Lung (tissue), 12 donors: ENCODE measurements around the gene PASK. TPM values are rescaled to one million over a fixed set of nuclear protein-coding genes. Genes with fewer than 3 reads are reported as not detected.

ENCODE experiments used
- ATAC-seq: fragments of 200-7000 bp; cut with Tn5 transposase; one replicate; pipeline ENCODE4 v1.9.1; 2020; ENCODE audit warnings: moderate number of reproducible peaks; ENCODE audit not compliant: insufficient read depth, low FRiP score
- DNase-seq, 3 donors: peaks; one replicate each; pipeline ENCODE4 v3.0.0-alpha.2; 2013 to 2017
- H3K27ac ChIP-seq, 2 donors: one replicate each; pipeline ENCODE4 v1.5.1; 2013; ENCODE audit warnings: mild to moderate bottlenecking in 2 of 2, moderate library complexity in 2 of 2, control low read depth in 1 of 2, inconsistent platforms in 1 of 2, low read depth in 1 of 2, low read length in 1 of 2
- H3K27me3 ChIP-seq, 3 donors: one replicate each; pipeline ENCODE4 v1.5.1; 2013; ENCODE audit warnings: low read length in 2 of 3; ENCODE audit not compliant: control insufficient read depth in 3 of 3, insufficient read depth in 3 of 3
- H3K36me3 ChIP-seq, 4 donors: one replicate each; pipeline ENCODE4 v1.5.1; 2013; ENCODE audit warnings: low read length in 4 of 4, mild to moderate bottlenecking in 1 of 4, moderate library complexity in 1 of 4; ENCODE audit not compliant: control insufficient read depth in 4 of 4, insufficient read depth in 4 of 4
- H3K4me1 ChIP-seq, 5 donors: one replicate each; pipeline ENCODE4 v1.5.1; 2013; ENCODE audit warnings: low read length in 5 of 5, mild to moderate bottlenecking in 2 of 5, moderate library complexity in 1 of 5; ENCODE audit not compliant: control insufficient read depth in 5 of 5, insufficient read depth in 5 of 5
- H3K4me3 ChIP-seq: one replicate; pipeline ENCODE4 v1.5.1; 2013; ENCODE audit warnings: mild to moderate bottlenecking, control low read depth, moderate library complexity
- H3K9ac ChIP-seq, 2 donors: one replicate each; pipeline ENCODE4 v1.5.1; 2013; ENCODE audit warnings: low read length in 2 of 2, control low read depth in 1 of 2; ENCODE audit not compliant: insufficient read depth in 1 of 2
- H3K9me3 ChIP-seq, 4 donors: one replicate each; pipeline ENCODE4 v1.5.1; 2013; ENCODE audit warnings: low read length in 3 of 4, mild to moderate bottlenecking in 1 of 4, moderate library complexity in 1 of 4; ENCODE audit not compliant: control insufficient read depth in 4 of 4, insufficient read depth in 3 of 4
- CTCF ChIP-seq: IDR thresholded peaks from 2 replicates; pipeline ENCODE4 v1.5.1; 2012; ENCODE audit warnings: mild to moderate bottlenecking; ENCODE audit errors: control extremely low read depth, extremely low read depth
- WGBS, 2 donors: extraction: QIAGEN DNeasy Blood & Tissue Kit; methylation state at CpG; one replicate each; pipeline ENCODE4 v1.1.7; 2013; 5-methylcytosine and 5-hydroxymethylcytosine counted together
- polyA plus RNA-seq, 2 donors: library from polyadenylated mRNA; stranded (reverse); fragments of 200-250 nt; gene quantifications; one replicate each; pipeline ENCODE4 v1.2.1, GENCODE V29; 2013
- total RNA-seq, 2 donors: library from RNA; depleted of rRNA in 1 of 2; stranded (reverse); fragments of >200 nt in 1 of 2; gene quantifications; one replicate each; pipeline ENCODE4 v1.2.1, GENCODE V29; 2014 to 2021
- donor health status: control.
- donor health status: control.
- donor health status: Bipolar disorder and iron deficiency.
- donor health status: healthy.
- donor health status: DM: yes; HTN: yes; CAD: no.

The PASK gene
- total and polyA plus RNA-seq, 4 donors, result 3.5 to 21.8 (median 13.2) TPM

DNA sequence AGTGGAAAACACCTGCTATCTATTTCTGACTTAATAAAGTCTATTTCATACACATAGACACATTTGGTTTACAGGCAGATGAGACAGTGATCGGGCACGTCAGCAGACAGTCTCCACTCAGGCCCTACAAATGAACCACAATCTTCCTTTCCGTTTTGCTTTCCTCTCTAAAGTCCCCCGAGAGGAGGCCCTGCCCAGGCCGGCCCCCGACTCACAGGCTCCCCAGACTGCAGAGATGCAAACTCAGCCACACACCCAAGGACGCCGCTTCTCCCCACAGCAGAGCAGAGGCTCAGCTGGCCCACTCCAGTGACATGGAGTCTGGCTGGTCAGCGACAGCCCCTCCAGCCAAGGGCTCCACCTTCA lies 37.8 kb downstream of the PASK start:
- peaks cover 0 to 9% (median 0%) of the 10 kb centered on the region in 5 donors for H3K4me1 ChIP-seq
- no peak for TF ChIP-seq CTCF

GRCh38 chr2:241110607-241111439 lies 38.4 kb downstream of the PASK start:
- DNase-seq, result no peak
- H3K36me3 ChIP-seq, result peaks cover 0 to 8% (median 0%) of the 10 kb centered on the region in 4 donors
- H3K4me1 ChIP-seq, result peaks cover 0 to 10% (median 0%) of the 10 kb centered on the region in 5 donors
- no peaks in the 10 kb centered on the region for H3K27me3 ChIP-seq
- H3K4me3 ChIP-seq, result no peak overlapping the region
- 87 to 93% methylated on average over 19 of the region's 19 CpGs for WGBS, 2 donors
- peak overlapping the region in 1 of 2 donors; percentile 11 for H3K27ac ChIP-seq
- no peak overlapping the region for H3K9ac ChIP-seq
- no peak for ATAC-seq
- no peak for TF ChIP-seq CTCF
- no peaks in the 10 kb centered on the region for H3K9me3 ChIP-seq

More for the DNA sequence above, 37.8 kb downstream of the PASK start:
- no peaks in the 10 kb centered on the region for H3K9me3 ChIP-seq
- no peak overlapping the region for H3K4me3 ChIP-seq
- peaks cover 0 to 8% (median 0%) of the 10 kb centered on the region in 4 donors for H3K36me3 ChIP-seq
- no peak for DNase-seq
- H3K9ac ChIP-seq, result no peak overlapping the region
- WGBS, 2 donors, result 88 to 95% methylated on average over 9 of the region's 9 CpGs
- no peaks in the 10 kb centered on the region for H3K27me3 ChIP-seq
- no peak overlapping the region for H3K27ac ChIP-seq
- no peak for ATAC-seq

- ATAC-seq (no peak), DNase-seq (no peak)
- Histone ChIP-seq H3K4me3 (no peak overlapping the region), H3K9me3 (no peaks in the 10 kb centered on the region), H3K27me3 (no peaks in the 10 kb centered on the region), H3K4me1 (peaks cover 0 to 11% (median 0%) of the 10 kb centered on the region in 5 donors), H3K9ac (no peak overlapping the region), H3K27ac (no peak overlapping the region), H3K36me3 (peaks cover 0 to 8% (median 0%) of the 10 kb centered on the region in 4 donors)
- no peak for TF ChIP-seq CTCF
- 95 to 96% methylated on average over 9 of the region's 9 CpGs for WGBS, 2 donors
These were observed 39.1 kb downstream of the PASK start for GRCh38 chr2:241110089-241110606.
